Fibroblast of peridontal ligament (primary cell): ENCODE results near the gene TMBIM4.
A peak's percentile ranks its signal among the peaks of the same experiment; 100 is the strongest.

ENCODE experiments used
- DNase-seq: peaks from one replicate; pipeline ENCODE4 v3.0.0-alpha.2; 2010; ENCODE audit errors: extremely low read depth

The TMBIM4 gene

GRCh38 chr12:66092559-66093269, 77.1 kb downstream of the TMBIM4 start:
- DNase-seq = peak; percentile 64

- DNase-seq = no peak
Observed at GRCh38 chr12:66090157-66090556, 79.6 kb downstream of the TMBIM4 start.

GRCh38 chr12:66087365-66087943, 82.3 kb downstream of the TMBIM4 start:
- DNase-seq = peak; percentile 93

DNA sequence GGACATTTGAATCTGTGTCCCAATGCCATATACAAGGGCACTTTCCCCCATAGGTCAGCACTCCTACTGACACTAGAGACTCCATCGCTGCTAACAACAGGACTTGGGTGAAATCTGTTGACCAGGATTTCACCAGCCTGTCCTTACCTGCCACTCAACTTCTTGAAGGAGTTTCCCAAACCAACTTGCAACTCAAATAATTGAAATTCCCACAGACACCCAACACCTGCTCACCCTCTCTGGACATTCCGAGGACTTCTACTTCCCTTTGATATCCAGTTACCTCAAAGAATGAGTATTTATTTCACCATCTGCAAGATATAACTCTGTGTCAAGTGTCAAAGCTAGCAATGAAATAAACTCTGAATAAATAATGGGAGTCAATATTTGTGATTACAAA, 83.8 kb downstream of the TMBIM4 start:
- no peak for DNase-seq
